ENCODE data around the gene JAG2.

- TF ChIP-seq ZNF264 (CRISPR knock-in tag; IDR thresholded peaks at IDR 0.05), result no peak
- TF ChIP-seq, protein P1, sequence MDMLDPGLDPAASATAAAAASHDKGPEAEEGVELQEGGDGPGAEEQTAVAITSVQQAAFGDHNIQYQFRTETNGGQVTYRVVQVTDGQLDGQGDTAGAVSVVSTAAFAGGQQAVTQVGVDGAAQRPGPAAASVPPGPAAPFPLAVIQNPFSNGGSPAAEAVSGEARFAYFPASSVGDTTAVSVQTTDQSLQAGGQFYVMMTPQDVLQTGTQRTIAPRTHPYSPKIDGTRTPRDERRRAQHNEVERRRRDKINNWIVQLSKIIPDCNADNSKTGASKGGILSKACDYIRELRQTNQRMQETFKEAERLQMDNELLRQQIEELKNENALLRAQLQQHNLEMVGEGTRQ (IDR thresholded peaks at IDR 0.05; ENCODE audit: low read depth, low read length), result no peak
- TF ChIP-seq, protein P1 (CRISPR knock-in tag; IDR thresholded peaks at IDR 0.05; ENCODE audit: borderline replicate concordance), result no peak
- peak; percentile 65 for TF ChIP-seq CTCF (CRISPR knock-in tag; IDR thresholded peaks at IDR 0.05)
- TF ChIP-seq, protein P2, sequence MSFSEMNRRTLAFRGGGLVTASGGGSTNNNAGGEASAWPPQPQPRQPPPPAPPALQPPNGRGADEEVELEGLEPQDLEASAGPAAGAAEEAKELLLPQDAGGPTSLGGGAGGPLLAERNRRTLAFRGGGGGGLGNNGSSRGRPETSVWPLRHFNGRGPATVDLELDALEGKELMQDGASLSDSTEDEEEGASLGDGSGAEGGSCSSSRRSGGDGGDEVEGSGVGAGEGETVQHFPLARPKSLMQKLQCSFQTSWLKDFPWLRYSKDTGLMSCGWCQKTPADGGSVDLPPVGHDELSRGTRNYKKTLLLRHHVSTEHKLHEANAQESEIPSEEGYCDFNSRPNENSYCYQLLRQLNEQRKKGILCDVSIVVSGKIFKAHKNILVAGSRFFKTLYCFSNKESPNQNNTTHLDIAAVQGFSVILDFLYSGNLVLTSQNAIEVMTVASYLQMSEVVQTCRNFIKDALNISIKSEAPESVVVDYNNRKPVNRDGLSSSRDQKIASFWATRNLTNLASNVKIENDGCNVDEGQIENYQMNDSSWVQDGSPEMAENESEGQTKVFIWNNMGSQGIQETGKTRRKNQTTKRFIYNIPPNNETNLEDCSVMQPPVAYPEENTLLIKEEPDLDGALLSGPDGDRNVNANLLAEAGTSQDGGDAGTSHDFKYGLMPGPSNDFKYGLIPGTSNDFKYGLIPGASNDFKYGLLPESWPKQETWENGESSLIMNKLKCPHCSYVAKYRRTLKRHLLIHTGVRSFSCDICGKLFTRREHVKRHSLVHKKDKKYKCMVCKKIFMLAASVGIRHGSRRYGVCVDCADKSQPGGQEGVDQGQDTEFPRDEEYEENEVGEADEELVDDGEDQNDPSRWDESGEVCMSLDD (CRISPR knock-in tag; IDR thresholded peaks at IDR 0.05; ENCODE audit: borderline replicate concordance), result no peak
Observed at GRCh38 chr14:105201156-105201924, 32.8 kb upstream of the JAG2 start.
